Activated CD4-positive, CD25-positive, alpha-beta regulatory T cell treated with anti-CD3 and anti-CD28 coated beads, Interleukin-2, amount 50 U/mL, for 72 hours (primary cell): ENCODE measurements around the gene SAG.

Experiments
- DNase-seq: peaks from one replicate; pipeline ENCODE4 v3.0.0; 2021

Gene SAG

GRCh38 chr2:233289648-233290047 lies 18.0 kb upstream of the SAG start:
- no peak for DNase-seq

- DNase-seq, result no peak
Observed at GRCh38 chr2:233290051-233290845, 17.4 kb upstream of the SAG start.

GRCh38 chr2:233295891-233296290 lies 11.7 kb upstream of the SAG start:
- no peak for DNase-seq

- DNase-seq, result no peak
Observed at GRCh38 chr2:233297076-233297475, 10.5 kb upstream of the SAG start.

DNA sequence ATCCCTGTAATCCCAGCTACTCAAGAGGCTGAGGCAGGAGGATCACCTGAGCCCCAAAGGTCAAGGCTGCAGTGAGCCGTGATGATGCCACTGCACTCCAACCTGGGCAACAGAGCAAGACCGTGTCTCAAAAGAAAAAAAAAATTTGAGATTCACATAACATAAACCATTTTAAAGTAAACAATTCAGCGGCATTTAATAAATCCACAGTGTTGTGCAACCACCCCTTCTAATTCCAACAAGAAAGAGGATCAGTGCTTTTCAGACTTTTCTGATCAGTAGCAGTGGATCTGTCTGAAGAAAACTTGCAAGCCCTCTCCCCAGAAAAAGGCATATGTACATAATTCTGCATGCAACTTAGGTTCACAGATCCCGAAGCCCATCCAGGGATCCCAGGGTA lies 7.2 kb upstream of the SAG start:
- DNase-seq, result no peak

GRCh38 chr2:233301248-233301647 lies 6.4 kb upstream of the SAG start:
- no peak for DNase-seq

DNA sequence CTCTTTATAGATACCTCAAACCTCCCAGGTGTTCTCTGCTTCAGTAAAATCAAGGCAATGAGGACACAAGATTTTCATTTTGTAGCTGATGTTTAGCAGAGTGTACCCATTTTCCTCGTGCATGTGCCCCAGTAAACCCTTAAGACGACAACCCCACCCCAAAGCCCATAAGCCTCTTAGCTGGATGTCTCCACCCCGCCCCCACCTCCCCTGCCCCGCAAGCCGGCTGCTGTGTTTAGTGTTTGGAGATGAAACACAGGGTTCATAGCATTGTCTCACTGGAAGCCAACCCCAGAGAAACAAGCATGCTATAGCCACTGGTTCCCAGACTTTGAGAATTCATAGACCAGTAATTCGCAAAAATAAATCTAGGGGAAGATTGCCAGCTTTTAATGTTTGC lies 5.8 kb upstream of the SAG start:
- no peak for DNase-seq

GRCh38 chr2:233303252-233303651 lies 4.4 kb upstream of the SAG start:
- no peak for DNase-seq

DNA sequence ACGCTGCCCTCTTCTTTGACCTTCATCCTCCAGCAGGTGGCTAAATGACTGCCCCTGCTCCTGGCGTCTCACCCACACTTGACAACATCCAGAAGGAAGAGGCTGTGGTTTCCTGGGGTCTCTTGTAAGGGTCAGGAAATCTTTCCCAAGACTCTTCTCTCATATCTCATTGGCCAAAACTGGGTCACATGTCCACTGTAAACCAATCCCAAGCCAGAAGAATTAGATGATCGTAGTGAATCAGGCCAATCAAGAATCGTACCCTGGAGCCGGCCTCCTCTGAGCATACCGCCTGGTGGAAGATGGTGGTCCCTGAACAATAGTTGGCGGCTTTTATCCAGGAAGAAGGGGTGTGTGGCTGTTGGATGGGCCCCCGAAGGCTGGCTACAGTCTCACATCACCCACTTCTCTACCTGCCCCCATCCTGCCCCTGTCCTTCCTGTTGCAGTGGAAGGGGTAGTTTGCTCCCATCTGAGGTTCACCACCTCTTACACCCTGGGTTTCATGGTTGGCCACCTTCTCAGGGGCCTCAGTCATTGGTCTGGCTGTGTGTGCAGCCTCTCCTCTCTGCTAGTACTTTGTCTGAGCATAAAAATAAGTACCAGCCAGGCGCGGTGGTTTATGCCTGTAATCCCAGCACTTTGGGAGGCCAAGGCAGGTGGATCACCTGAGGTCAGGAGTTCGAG lies 3.8 kb downstream of the SAG start:
- no peak for DNase-seq

- no peak for DNase-seq
Observed at GRCh38 chr2:233312874-233313273, 5.3 kb downstream of the SAG start.

DNA sequence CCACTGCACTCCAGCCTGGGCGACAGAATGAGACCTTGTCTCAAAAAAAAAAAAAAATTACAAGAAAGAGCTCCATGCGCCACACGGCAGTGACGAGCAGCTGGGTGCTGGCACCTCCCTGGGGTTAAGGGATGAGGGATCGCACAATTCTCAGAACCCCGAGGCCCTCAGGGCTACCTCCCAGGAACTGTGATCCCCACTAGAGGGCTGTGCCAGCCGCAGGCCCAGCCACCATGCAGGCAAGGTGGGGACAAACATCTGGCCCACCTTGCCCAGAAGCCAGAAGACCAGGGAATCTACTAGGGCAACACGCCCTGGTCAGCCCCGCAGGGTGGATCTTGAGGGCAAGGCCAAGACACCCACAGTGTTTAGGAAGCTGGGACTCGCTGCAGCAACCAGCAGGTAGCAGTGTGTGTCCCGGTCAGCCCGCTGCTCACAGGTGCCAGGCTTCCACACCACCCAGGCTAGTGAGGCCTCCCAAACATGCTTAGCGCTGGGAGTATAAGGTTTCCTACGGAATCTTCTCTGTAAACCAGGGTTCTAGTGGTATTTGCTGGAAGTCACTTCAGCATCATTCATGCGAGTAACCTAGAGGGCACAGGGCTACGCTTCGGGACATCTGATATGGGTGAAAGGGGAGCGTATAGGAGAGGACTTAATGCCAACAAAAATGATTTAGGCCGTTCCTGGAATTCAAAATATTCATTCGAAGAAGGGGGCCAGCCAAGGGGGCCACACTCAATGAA lies 6.7 kb downstream of the SAG start:
- no peak for DNase-seq

DNA sequence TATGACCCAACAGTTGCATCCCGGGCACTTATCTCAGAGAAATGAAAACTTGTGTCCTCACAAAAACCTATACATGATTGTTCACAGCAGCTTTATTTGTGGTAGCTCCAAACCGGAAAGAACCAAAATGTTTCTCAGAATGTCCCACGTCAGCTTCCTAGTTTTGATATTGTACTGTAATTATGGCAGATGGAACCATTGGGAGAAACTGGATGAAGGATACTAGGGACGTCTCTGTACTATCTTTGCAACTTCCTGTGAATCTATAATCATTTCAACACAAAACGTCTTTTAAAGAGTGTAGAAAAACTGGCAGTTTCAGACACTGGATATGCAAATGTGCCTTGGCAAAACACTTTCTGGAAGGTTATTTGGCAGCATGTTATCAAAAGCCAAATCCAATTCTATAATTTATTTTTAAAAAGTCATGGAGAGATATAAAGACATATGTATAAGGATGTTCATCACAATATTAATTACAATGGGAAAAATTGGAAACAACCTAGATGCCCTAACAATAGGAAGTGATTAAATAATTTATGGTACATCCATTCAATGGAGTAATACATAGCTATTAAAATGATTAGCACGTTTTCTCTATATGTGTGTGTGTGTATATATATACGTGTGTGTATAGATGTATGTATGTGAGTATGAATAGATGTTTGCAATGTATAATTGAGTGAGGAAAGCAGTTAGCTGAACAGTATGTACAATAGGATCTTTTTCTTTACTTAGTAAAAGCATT lies 9.8 kb downstream of the SAG start:
- DNase-seq, result no peak

- no peak for DNase-seq
Observed at GRCh38 chr2:233319256-233319655, 11.6 kb downstream of the SAG start.

DNA sequence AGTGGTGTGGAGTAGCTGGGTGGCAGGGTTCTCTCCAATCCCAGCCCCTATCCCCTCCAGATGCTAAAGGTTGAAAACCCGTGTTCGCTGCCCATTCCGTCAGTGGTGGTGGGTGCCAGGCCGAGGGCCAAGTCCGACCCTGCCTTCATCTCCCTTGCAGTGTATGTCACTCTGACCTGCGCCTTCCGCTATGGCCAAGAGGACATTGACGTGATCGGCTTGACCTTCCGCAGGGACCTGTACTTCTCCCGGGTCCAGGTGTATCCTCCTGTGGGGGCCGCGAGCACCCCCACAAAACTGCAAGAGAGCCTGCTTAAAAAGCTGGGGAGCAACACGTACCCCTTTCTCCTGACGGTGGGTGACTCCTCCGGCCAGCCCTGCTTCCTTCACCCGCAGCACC lies 12.9 kb downstream of the SAG start:
- no peak for DNase-seq

- no peak for DNase-seq
Observed at GRCh38 chr2:233321166-233321565, 13.6 kb downstream of the SAG start.

GRCh38 chr2:233323851-233324250 lies 16.2 kb downstream of the SAG start:
- DNase-seq, result no peak

GRCh38 chr2:233325256-233325655 lies 17.6 kb downstream of the SAG start:
- DNase-seq, result no peak

DNA sequence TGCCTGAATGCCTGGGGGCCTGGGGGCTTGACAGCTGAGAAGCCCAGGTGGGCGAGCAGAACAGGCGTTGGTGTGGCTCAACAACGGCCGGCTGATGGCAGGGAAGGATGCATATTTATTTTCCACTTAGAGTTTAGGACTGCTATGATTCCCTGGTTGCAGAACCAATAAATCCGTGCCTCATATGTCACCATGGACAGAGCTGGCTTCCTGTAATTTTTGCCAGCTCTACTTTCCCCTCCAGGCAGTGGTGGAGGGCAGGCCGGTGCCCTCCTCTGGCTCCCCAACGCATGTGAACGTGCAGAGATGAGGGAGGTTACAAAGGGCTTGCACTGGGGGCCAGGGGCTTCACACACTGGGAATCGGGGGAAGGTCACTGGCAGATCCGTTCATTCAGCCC lies 18.2 kb downstream of the SAG start:
- DNase-seq, result no peak

DNA sequence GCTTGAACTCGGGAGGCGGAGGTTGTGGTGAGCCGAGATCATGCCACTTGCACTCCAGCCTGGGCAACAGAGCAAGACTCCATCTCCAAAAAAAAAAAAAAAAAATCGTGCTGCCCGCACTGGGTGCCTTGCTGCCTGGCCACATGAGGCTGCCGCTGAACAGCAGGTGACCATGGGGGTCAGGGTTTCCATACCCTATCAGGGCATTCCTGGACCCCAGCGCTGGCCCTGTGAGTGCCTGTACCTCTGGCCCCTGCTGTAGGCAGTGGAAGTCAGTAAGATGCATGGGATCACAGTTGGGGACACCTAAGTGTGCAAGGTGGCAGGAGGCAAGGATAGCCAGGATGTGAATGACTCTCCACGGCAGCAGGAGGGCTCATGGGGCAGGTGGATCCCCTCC lies 18.9 kb downstream of the SAG start:
- DNase-seq, result no peak

GRCh38 chr2:233328922-233329321 lies 21.3 kb downstream of the SAG start:
- DNase-seq, result no peak

DNA sequence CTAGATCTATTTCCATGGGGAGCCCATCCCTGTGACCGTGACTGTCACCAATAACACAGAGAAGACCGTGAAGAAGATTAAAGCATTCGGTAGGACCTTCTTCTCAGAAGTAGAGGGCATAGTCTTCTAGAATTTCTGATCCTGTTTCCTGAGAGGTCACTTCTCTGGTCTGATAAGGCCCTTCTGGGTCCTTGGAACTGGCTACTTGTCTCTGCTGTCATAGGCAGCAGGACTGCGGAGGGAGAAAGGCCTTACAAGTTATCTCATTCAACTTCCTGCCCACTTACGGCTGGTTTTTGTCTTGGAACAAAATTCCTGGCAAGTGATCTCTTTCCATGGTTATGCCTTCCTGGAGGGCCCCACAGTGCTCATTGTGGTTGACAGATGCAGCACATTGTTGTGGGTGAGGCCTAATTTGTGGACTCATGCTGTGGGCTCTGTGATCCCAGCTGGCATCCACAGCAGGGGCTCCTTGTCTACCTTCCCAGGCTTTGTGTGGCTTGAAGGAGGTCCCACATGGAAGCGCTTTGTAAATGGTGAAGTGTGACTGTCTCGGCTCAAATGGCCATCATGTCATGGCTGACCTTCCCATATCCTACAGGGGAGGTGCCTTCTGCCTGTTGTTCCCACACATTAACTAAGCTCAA lies 22.0 kb downstream of the SAG start:
- no peak for DNase-seq

DNA sequence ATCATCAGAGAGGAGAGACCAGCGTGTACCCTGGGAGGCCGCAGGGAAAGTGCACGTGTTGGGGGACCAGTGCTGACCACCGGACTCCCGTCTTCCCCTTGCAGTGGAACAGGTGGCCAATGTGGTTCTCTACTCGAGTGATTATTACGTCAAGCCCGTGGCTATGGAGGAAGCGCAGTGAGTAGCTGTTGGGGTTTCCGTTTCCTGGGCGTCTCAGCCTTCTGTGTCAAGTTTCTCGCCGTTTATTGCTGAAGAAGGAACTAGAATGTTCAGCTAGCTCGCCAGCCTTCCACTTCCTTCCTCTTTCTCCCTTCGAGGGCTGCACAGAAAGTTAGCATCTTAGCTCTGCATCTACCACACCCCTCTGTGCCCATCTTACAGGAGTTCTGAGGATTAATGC lies 23.9 kb downstream of the SAG start:
- DNase-seq, result peak; percentile 63

GRCh38 chr2:233332125-233332524 lies 24.5 kb downstream of the SAG start:
- DNase-seq, result no peak
